T-helper 1 cell treated with Interleukin-12 subunit alpha and Interleukin-12 subunit beta and Interleukin-4 antibody, amounts not matched to agents 30 ng/mL and 1 ng/mL, for 36 hours (primary cell): Measurements from ENCODE around the gene GIPC2. TPM values are rescaled to one million over a fixed set of nuclear protein-coding genes. Genes with fewer than 3 reads are reported as not detected.
"Not testable (repeated sequence)": the region's sequence is repeated elsewhere in the genome, so short reads cannot be mapped to it uniquely, and the experiment has no call there.

Experiments used
- intact Hi-C: fragments of 100-400 bp; cut with micrococcal nuclease; formaldehyde crosslinking; loops from one replicate; pipeline ENCODE4 v1.15.1; 2024
- total RNA-seq: library from RNA; stranded (reverse); gene quantifications from 2 replicates; pipeline ENCODE4 v1.2.3, GENCODE V29; 2022

The GIPC2 gene
- total RNA-seq, 1 donor from 2014 or later: 0.07 TPM

GRCh38 chr1:78093560-78093959, 47.8 kb downstream of the GIPC2 start:
- intact Hi-C loops: no loop called here

- intact Hi-C loops: no loop called here
Measured at GRCh38 chr1:78094639-78095038, 48.9 kb downstream of the GIPC2 start.

- intact Hi-C loops: no loop called here
Measured at GRCh38 chr1:78095593-78095992, 49.8 kb downstream of the GIPC2 start.

GRCh38 chr1:78096017-78096416, 50.3 kb downstream of the GIPC2 start:
- intact Hi-C loops: no loop called here

GRCh38 chr1:78096976-78097375, 51.2 kb downstream of the GIPC2 start:
- intact Hi-C loops: no loop called here

- intact Hi-C loops: no loop called here
Measured at GRCh38 chr1:78101051-78101450, 55.3 kb downstream of the GIPC2 start.

GRCh38 chr1:78101514-78101913, 55.7 kb downstream of the GIPC2 start:
- intact Hi-C loops: no loop called here

GRCh38 chr1:78102082-78102481, 56.3 kb downstream of the GIPC2 start:
- intact Hi-C loops: no loop called here

- intact Hi-C loops: no loop called here
Measured at GRCh38 chr1:78102916-78103315, 57.1 kb downstream of the GIPC2 start.

- intact Hi-C loops: no loop called here
Measured at GRCh38 chr1:78104322-78104721, 58.6 kb downstream of the GIPC2 start.

- intact Hi-C loops: loop anchor here (5.0 to 10.0 kb wide), 3 partner anchors 62 to 427 kb away; partner anchors contain the start of genes GIPC2 and ZZZ3
Measured at GRCh38 chr1:78109659-78110058, 63.9 kb downstream of the GIPC2 start.

- intact Hi-C loops: loop anchor here (5.0 to 10.0 kb wide), 3 partner anchors 66 to 431 kb away; partner anchors contain the start of genes GIPC2 and ZZZ3
Measured at GRCh38 chr1:78113156-78113916, 67.6 kb downstream of the GIPC2 start.

GRCh38 chr1:78114034-78114956, 68.5 kb downstream of the GIPC2 start:
- intact Hi-C loops: loop anchor here (1.0 to 10.0 kb wide), 11 partner anchors 67 to 1960 kb away; partner anchors contain the start of genes DNAJB4, FUBP1, GIPC2 and MIGA1

- intact Hi-C loops: not testable (repeated sequence)
Measured at GRCh38 chr1:78120485-78120884, 74.7 kb downstream of the GIPC2 start.

- intact Hi-C loops: no loop called here
Measured at GRCh38 chr1:78121710-78122109, 75.9 kb downstream of the GIPC2 start.

GRCh38 chr1:78122389-78122788, 76.6 kb downstream of the GIPC2 start:
- intact Hi-C loops: no loop called here

GRCh38 chr1:78126506-78126905, 80.7 kb downstream of the GIPC2 start:
- intact Hi-C loops: no loop called here

GRCh38 chr1:78132174-78132947, 86.6 kb downstream of the GIPC2 start:
- intact Hi-C loops: no loop called here

- intact Hi-C loops: no loop called here
Measured at GRCh38 chr1:78132948-78133322, 87.2 kb downstream of the GIPC2 start.

GRCh38 chr1:78136680-78137079, 90.9 kb downstream of the GIPC2 start:
- intact Hi-C loops: no loop called here

GRCh38 chr1:78141531-78142231, 95.9 kb downstream of the GIPC2 start:
- intact Hi-C loops: loop anchor here (10.0 kb wide), 1 partner anchor 693 kb away; no protein-coding TSS in a partner anchor
